GM20000 (cell line): Measurements from ENCODE around the gene CYFIP1.

Source experiments
- DNase-seq: peaks from one replicate; pipeline ENCODE4 v3.0.0; 2012; ENCODE audit warnings: low spot score
- TF ChIP-seq, protein P1 (sequence below): IDR thresholded peaks from 2 replicates; pipeline ENCODE4 v1.5.1; 2012; ENCODE audit warnings: mild to moderate bottlenecking, control low read depth; ENCODE audit errors: extremely low read depth, missing control alignments

Gene CYFIP1

DNA sequence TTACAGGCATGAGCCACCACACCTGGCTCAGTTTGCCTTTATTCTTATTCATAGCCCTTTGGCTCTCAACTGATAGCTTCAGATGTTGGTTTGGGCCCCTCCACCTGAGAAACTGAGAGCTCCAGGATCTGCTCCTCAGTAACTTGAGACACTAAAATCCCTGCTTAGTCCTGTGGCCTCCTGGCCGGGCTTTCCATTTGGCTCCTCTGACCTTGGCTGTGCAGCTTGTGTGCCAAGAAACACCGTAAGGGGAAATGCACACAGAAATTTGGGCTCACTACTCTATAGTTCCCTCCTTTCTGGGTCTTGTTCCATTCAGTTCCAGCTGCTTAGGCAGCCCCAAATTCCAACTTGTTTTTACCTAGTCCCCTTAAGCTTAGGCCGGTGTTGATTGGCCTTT, 116.8 kb downstream of the CYFIP1 start:
- DNase-seq: no peak
- TF ChIP-seq, protein P1, sequence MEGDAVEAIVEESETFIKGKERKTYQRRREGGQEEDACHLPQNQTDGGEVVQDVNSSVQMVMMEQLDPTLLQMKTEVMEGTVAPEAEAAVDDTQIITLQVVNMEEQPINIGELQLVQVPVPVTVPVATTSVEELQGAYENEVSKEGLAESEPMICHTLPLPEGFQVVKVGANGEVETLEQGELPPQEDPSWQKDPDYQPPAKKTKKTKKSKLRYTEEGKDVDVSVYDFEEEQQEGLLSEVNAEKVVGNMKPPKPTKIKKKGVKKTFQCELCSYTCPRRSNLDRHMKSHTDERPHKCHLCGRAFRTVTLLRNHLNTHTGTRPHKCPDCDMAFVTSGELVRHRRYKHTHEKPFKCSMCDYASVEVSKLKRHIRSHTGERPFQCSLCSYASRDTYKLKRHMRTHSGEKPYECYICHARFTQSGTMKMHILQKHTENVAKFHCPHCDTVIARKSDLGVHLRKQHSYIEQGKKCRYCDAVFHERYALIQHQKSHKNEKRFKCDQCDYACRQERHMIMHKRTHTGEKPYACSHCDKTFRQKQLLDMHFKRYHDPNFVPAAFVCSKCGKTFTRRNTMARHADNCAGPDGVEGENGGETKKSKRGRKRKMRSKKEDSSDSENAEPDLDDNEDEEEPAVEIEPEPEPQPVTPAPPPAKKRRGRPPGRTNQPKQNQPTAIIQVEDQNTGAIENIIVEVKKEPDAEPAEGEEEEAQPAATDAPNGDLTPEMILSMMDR: no peak

DNA sequence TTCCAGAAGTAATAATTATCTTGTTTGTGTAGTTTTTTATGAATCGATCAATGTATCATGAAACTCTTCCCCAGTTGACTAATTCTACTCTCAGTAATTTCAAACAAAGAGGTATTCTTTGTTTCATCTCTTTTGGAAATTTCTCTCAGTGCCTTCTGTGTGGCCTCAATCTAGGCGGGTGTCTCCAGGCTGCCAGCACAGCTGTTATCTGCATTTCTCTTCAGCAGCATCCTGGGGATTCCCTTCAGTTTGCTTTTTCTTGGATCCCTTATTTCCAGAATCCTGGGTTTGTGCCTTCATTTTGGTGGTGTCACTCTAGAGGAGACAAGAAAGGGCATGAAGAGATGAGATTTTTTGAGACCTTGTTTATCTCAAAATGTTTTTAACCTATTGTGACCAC, 119.0 kb downstream of the CYFIP1 start:
- no peak for DNase-seq
- TF ChIP-seq, protein P1: no peak

DNA sequence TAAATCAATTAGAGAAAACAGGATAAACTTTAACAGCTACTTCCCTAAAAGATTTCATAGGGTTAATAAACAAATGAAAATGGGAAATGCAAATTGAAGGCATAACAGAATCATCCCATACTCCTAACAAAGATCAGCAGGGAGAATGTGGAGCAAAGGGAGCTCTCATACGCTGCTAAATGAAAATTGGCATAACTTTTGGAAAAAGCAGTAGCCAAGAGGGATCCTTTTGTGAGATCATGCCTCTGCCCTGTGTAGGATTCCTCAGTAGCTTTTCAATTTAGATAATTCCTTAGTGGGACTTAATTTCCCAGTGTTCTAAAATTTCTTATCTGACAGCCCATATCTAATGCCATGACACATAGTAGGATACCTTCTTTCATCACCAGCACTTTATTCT, 123.5 kb downstream of the CYFIP1 start:
- TF ChIP-seq, protein P1: no peak
- no peak for DNase-seq

DNA sequence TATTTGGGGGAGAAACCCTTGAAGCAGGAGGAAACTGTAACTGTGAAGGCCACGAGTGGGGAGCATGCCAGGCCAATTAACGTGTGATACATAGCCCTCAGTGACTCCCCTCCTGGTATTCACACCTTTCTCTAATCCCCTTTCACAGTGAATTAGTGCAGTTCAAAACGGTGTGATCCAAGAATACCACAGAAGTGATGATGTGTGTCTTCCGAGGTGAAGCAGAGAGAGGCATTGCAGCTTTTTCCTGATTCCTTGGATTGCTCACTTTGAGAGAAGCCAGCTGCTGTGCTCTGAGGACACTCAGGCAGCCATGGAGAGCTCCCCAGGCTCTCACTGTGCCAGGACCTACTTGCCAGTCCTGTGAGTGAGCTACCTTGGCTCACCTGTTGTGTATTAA, 124.4 kb downstream of the CYFIP1 start:
- no peak for DNase-seq
- TF ChIP-seq, protein P1: no peak

DNA sequence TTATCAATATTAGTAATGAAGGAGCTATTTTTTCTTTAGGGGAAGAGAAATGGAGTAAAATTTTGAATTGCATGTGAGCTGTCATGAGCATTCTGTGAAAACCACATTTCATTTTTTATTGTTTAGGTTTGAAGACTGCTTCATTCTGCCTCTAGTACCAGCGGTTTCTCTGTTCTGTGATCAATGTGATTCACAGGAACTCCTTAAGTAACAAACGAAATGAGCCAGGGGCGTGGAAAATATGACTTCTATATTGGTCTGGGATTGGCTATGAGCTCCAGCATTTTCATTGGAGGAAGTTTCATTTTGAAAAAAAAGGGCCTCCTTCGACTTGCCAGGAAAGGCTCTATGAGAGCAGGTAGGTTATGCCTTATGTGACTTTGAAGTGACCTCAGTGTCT, 128.7 kb downstream of the CYFIP1 start:
- TF ChIP-seq, protein P1: no peak
- no peak for DNase-seq

DNA sequence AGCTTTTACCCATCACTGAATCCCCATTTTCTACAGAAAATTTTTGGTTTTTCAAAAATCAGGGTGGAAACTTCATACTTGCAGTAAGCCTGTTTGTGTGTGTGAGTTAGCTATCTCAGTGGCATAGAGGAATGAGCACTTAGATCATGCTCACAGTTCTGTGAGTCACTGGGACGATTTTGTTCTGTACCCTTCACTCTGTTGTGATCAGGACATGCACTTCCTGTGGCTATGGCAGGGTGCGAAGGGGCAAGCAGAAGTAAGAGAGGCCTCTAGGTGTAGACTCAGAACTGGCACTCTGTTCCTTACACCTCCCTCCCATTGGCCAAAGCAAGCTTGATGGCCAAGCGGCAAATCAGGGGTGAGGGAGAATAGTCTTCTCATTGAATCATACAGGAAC, 130.1 kb downstream of the CYFIP1 start:
- TF ChIP-seq, protein P1: no peak

DNA sequence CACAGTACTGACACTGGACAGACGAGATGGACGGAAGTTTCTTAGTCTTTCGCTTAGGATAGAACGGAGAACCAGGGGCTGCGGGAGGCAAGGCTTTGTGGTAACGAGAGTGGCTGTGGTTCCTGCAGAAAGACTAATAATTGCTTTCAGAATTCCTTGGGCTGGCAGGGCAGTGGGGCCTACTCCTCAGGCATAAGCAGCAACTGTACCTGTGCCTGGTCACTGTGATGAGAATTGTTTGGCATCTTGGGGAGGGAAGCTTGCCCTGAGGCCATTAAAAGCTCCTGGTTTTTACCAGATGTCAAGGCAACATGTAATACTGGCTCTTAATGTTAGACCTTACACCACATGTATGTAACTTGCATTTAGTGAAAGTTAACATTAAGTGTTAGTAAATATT, 134.1 kb downstream of the CYFIP1 start:
- no peak for DNase-seq
- TF ChIP-seq, protein P1: no peak

More for the DNA sequence above, 130.1 kb downstream of the CYFIP1 start:
- DNase-seq: no peak
